ENCODE measurements around the gene SLC9A8. TPM values are rescaled to one million over a fixed set of nuclear protein-coding genes. Genes with fewer than 3 reads are reported as not detected.

Gene SLC9A8
- total RNA-seq, 1 donor from 2014 or later = 6.2 TPM

DNA sequence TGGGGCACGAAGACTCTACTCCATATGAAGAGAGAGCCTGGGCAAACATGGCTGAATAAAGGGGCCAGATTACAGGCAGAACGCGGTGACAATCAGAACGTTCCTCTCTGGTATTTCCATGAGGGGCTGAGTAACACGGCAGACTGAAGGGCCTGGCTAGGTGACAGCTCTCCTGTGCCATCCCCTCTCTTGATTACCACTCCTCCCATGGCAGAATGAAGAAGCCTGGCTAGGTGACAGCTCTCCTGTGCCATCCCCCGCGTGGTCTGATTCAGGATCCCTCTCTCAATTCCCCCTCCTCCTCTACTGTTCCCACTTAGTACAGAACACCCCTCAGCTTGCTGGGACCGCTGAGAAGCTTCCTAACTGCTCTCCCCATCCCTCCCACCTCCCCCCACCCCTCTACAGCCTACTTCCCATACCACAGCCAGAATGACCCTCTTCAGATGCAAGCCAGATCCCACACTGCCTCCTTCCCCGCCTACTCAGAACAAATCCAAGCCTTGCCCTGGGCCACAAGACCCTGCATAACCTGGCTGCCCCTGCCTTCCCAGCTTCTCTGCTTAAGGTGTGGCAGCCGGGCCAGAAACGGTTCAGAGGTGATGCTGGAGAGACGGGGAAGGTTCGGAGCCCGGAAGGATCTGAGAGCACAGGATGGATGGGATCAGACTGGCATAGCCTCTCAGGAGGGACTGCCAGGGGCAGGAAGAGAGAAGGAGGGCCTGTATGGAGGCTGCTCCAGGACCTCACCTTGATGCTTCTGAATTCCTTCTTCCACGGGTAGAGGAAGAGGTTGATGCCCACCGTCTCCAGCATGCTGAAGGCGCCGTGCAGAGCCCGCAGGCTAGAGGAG lies 95.0 kb downstream of the SLC9A8 start:
- no peaks in the 10 kb centered on the region for H3K27me3 ChIP-seq (ENCODE audit: insufficient read depth, low read length)
- H3K4me1 Mint-ChIP-seq (ENCODE audit: low read depth, unreplicated experiment) = peaks cover 1% of the 10 kb centered on the region
- no peaks in the 10 kb centered on the region for H3K9me3 Mint-ChIP-seq (ENCODE audit: unreplicated experiment)
- no peak for FAIRE-seq
- no peak overlapping the region for H3K4me3 ChIP-seq (ENCODE audit: insufficient read depth, low read depth, low read length)
- no peak overlapping the region for H3K27ac Mint-ChIP-seq (ENCODE audit: unreplicated experiment)
- peaks cover 70% of the 10 kb centered on the region for H4K20me1 ChIP-seq (ENCODE audit: insufficient read depth, low read length)
- no peak overlapping the region for H3K4me3 Mint-ChIP-seq (ENCODE audit: unreplicated experiment)
- TF ChIP-seq EZH2 (IDR thresholded peaks at IDR 0.05; ENCODE audit: insufficient read depth, low read length) = no peak
- TF ChIP-seq, protein P1, sequence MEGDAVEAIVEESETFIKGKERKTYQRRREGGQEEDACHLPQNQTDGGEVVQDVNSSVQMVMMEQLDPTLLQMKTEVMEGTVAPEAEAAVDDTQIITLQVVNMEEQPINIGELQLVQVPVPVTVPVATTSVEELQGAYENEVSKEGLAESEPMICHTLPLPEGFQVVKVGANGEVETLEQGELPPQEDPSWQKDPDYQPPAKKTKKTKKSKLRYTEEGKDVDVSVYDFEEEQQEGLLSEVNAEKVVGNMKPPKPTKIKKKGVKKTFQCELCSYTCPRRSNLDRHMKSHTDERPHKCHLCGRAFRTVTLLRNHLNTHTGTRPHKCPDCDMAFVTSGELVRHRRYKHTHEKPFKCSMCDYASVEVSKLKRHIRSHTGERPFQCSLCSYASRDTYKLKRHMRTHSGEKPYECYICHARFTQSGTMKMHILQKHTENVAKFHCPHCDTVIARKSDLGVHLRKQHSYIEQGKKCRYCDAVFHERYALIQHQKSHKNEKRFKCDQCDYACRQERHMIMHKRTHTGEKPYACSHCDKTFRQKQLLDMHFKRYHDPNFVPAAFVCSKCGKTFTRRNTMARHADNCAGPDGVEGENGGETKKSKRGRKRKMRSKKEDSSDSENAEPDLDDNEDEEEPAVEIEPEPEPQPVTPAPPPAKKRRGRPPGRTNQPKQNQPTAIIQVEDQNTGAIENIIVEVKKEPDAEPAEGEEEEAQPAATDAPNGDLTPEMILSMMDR (IDR thresholded peaks at IDR 0.05; ENCODE audit: insufficient read depth, low read depth, low read length) = no peak
- no peaks in the 10 kb centered on the region for H3K4me1 ChIP-seq (ENCODE audit: insufficient read depth, low read length)
- H3K9ac ChIP-seq (ENCODE audit: low read length) = no peak overlapping the region
- H3K79me2 ChIP-seq (ENCODE audit: insufficient read depth, low read length) = peaks cover 56% of the 10 kb centered on the region
- no peak for DNase-seq (ENCODE audit: low read depth)
- H3K27me3 Mint-ChIP-seq (ENCODE audit: low read depth, unreplicated experiment) = no peaks in the 10 kb centered on the region
- H3K9me3 ChIP-seq (ENCODE audit: insufficient read depth, low read depth, low read length) = no peaks in the 10 kb centered on the region
- no peak overlapping the region for H3K27ac ChIP-seq (ENCODE audit: low read depth, low read length)
- H2AFZ ChIP-seq (ENCODE audit: low read depth, low read length) = no peak overlapping the region
- H3K36me3 ChIP-seq (ENCODE audit: insufficient read depth, low read length) = peaks cover 10% of the 10 kb centered on the region
- no peak overlapping the region for H3K4me2 ChIP-seq (ENCODE audit: low read length)
- H3K36me3 Mint-ChIP-seq (ENCODE audit: low read depth, unreplicated experiment) = peaks cover 14% of the 10 kb centered on the region

DNA sequence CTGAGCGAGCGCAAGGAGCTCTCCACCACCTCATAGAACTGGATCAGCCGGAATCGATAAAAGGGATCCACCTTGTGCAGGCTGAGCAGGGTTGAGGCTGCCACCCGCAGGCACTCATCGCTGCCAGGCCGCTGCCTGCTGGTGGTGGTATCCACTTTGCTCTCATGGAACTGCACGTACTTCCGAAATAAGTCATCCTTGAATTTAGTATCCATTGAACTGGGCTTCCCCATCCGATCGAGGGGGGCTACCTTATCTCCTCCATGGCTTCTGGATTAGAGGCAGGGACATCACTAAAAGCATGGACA lies 95.6 kb downstream of the SLC9A8 start:
- Histone ChIP-seq H3K27me3 (ENCODE audit: insufficient read depth, low read length) (no peaks in the 10 kb centered on the region), H2AFZ (ENCODE audit: low read depth, low read length) (no peak overlapping the region), H3K36me3 (ENCODE audit: insufficient read depth, low read length) (peaks cover 10% of the 10 kb centered on the region), H3K9me3 (ENCODE audit: insufficient read depth, low read depth, low read length) (no peaks in the 10 kb centered on the region), H3K4me3 (ENCODE audit: insufficient read depth, low read depth, low read length) (no peak overlapping the region), H3K4me2 (ENCODE audit: low read length) (no peak overlapping the region), H3K27ac (ENCODE audit: low read depth, low read length) (no peak overlapping the region), H3K4me1 (ENCODE audit: insufficient read depth, low read length) (peaks cover under 1% of the 10 kb centered on the region), H4K20me1 (ENCODE audit: insufficient read depth, low read length) (peaks cover 76% of the 10 kb centered on the region), H3K9ac (ENCODE audit: low read length) (no peak overlapping the region), H3K79me2 (ENCODE audit: insufficient read depth, low read length) (peaks cover 62% of the 10 kb centered on the region)
- Mint-ChIP-seq H3K27me3 (ENCODE audit: low read depth, unreplicated experiment) (no peaks in the 10 kb centered on the region), H3K4me3 (ENCODE audit: unreplicated experiment) (no peak overlapping the region), H3K9me3 (ENCODE audit: unreplicated experiment) (no peaks in the 10 kb centered on the region), H3K36me3 (ENCODE audit: low read depth, unreplicated experiment) (peaks cover 14% of the 10 kb centered on the region), H3K4me1 (ENCODE audit: low read depth, unreplicated experiment) (peaks cover 2% of the 10 kb centered on the region), H3K27ac (ENCODE audit: unreplicated experiment) (no peak overlapping the region)
- no peak for TF ChIP-seq EZH2 (IDR thresholded peaks at IDR 0.05; ENCODE audit: insufficient read depth, low read length)
- TF ChIP-seq, protein P1 (IDR thresholded peaks at IDR 0.05; ENCODE audit: insufficient read depth, low read depth, low read length) = no peak
- no peak for FAIRE-seq
- no peak for DNase-seq (ENCODE audit: low read depth)

Data from astrocyte (in vitro differentiated cells and primary cell).